Lower leg skin (tissue), 4 donors: ENCODE measurements around the gene SINHCAF. TPM values are rescaled to one million over a fixed set of nuclear protein-coding genes. Genes with fewer than 3 reads are reported as not detected.

Source experiments
- DNase-seq, 2 donors: peaks; one replicate each; pipeline ENCODE4 v3.0.0-alpha.2; 2019; ENCODE audit warnings: low spot score in 2 of 2
- H3K4me3 ChIP-seq: fragments of 200-600 bp; sonication (generic); 2 replicates; pipeline ENCODE4 v1.5.1; 2017; ENCODE audit warnings: mild to moderate bottlenecking, low read depth; ENCODE audit not compliant: poor library complexity, severe bottlenecking
- POLR2A ChIP-seq, 2 donors: fragments of 450-650 bp; IDR thresholded peaks; one replicate each; pipeline ENCODE4 v1.6.1; 2016 to 2017; ENCODE audit warnings: antibody characterized with exemption in 2 of 2, mild to moderate bottlenecking in 1 of 2, moderate library complexity in 1 of 2
- WGBS, 2 donors: methylation state at CpG; one replicate each; pipeline ENCODE4 v1.1.5; 2018; 5-methylcytosine and 5-hydroxymethylcytosine counted together
- intact Hi-C: fragments of 100-400 bp; cut with DNase I; formaldehyde crosslinking; loops from one replicate; pipeline ENCODE4 v1.15.0; 2023; ENCODE audit warnings: low total_unique reads
- total RNA-seq, 4 donors: library from RNA; depleted of rRNA; stranded (reverse); fragments of >200 nt; gene quantifications; one replicate each; pipeline ENCODE4 v1.1.0, GENCODE V29; 2016
- TF ChIP-seq, protein P1 (sequence below), 3 donors: fragments of 450-650 bp; IDR thresholded peaks; one replicate each; pipeline ENCODE4 v1.5.1; 2016; ENCODE audit warnings: antibody characterized with exemption in 3 of 3, mild to moderate bottlenecking in 3 of 3, moderate library complexity in 2 of 3

The SINHCAF gene
- total RNA-seq, 4 donors from 2014 or later = 56.9 to 144 (median 96.5) TPM

DNA sequence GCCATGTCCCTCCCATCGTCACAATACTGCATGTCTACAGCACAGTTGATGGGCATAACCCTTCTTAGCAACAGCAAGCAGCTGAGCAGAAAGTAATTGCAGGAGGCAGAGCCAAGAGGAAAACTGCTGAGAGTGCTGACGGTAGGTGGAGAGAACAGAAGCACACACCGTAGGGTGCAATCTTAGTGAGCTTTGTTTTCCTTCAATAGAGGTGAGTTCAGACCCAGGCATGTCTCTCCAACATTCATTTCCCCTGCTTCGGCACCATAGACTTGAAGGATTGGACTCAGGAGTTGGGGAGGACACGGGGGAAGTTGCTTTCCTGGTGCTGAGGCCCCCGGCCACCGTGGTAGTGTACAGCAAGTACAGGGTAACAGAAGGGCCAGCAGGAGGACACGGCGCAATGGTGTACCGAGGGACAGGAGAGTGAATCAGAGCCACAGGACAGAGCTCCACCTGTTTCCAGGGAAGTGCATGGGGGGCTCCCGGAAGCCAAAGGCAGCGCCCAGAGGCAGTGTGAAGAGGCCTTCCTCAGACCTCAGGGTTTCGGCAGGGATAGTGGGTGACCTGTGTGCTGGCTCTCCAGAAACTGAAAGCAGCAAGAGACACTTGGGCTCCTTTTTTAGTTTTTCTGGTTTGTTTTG, 36.3 kb upstream of the SINHCAF start:
- intact Hi-C loops = no loop called here
- DNase-seq = no peak
- 31 to 33% methylated on average over 13 of the region's 13 CpGs for WGBS, 2 donors
- no peak overlapping the region for H3K4me3 ChIP-seq
- no peak for TF ChIP-seq POLR2A (IDR thresholded peaks at IDR 0.05)
- TF ChIP-seq, protein P1, sequence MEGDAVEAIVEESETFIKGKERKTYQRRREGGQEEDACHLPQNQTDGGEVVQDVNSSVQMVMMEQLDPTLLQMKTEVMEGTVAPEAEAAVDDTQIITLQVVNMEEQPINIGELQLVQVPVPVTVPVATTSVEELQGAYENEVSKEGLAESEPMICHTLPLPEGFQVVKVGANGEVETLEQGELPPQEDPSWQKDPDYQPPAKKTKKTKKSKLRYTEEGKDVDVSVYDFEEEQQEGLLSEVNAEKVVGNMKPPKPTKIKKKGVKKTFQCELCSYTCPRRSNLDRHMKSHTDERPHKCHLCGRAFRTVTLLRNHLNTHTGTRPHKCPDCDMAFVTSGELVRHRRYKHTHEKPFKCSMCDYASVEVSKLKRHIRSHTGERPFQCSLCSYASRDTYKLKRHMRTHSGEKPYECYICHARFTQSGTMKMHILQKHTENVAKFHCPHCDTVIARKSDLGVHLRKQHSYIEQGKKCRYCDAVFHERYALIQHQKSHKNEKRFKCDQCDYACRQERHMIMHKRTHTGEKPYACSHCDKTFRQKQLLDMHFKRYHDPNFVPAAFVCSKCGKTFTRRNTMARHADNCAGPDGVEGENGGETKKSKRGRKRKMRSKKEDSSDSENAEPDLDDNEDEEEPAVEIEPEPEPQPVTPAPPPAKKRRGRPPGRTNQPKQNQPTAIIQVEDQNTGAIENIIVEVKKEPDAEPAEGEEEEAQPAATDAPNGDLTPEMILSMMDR (IDR thresholded peaks at IDR 0.05) = no peak

DNA sequence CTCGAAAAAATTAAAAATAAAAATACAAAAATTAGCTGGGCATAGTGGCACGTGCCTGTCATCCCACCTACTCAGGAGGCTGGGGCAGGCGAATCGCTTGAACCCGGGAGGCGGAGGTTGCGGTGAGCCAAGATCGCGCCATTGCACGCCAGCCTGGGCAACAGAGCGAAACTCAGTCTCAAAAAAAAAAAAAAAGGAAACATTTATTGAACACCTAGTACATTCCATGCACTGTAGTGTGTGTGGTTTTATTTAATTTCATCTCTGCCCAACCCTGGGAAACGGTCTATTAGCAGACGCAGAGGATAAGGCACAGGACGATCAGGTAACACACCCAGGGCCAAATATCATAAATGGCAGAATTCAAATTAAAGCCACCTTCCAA, 35.8 kb upstream of the SINHCAF start:
- intact Hi-C loops = no loop called here

GRCh38 chr12:31355747-31356107, 29.8 kb upstream of the SINHCAF start:
- WGBS, 2 donors = 81 to 85% methylated on average over 4 of the region's 4 CpGs
- no peak for DNase-seq
- TF ChIP-seq, protein P1 (IDR thresholded peaks at IDR 0.05) = no peak
- TF ChIP-seq POLR2A (IDR thresholded peaks at IDR 0.05) = no peak
- intact Hi-C loops = no loop called here
- H3K4me3 ChIP-seq = no peak overlapping the region

More for the DNA sequence above, 35.8 kb upstream of the SINHCAF start:
- 87 to 88% methylated on average over 14 of the region's 14 CpGs for WGBS, 2 donors
- DNase-seq = no peak
- no peak for TF ChIP-seq POLR2A (IDR thresholded peaks at IDR 0.05)
- TF ChIP-seq, protein P1 (IDR thresholded peaks at IDR 0.05) = no peak
- H3K4me3 ChIP-seq = no peak overlapping the region

DNA sequence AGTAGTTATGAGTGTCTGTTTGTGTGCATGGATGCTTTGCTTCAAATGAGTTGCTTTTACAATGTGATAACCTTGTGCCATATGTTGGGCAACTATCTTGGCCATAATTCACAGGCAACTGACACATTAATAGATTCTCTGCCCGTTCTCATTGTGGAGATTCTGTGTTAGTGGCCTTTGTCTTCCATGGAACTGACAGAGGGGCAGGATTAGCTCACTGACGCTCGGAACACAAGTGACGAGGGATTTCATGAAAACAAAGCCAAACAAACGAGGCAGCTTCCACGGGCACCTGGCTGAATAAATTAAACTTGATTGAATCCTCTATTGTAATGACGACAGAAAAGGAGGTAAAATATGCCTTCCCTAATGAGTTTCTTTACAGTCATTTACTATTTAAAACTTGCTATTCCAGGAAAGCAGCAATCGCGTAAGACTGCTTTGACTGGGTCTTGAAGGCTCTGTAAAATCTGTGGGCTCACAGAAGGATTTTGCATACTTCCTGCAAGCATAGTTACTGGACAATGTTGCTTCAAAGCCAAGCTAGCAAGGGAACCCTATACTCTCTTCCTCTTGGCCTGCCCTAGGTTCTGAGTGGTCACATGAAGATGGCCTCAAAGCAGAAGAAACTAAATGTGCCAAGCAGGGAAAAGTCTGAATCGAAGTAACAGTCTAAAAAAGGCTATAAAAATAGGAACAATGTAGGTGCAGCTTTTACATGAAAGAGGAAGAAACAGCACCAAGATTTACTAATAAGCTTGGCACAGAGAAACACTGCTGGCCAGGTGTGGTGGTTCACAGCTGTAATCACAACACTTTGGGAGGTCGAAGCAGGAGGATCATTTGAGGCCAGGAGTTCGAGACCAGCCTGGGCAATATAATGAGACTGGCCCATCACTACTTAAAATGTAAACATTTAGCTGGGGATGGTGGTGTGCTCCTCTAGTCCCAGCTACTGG, 28.1 kb upstream of the SINHCAF start:
- no peak for DNase-seq
- intact Hi-C loops = no loop called here
- H3K4me3 ChIP-seq = no peak overlapping the region
- TF ChIP-seq POLR2A (IDR thresholded peaks at IDR 0.05) = no peak
- TF ChIP-seq, protein P1 (IDR thresholded peaks at IDR 0.05) = no peak
- 48 to 50% methylated on average over 12 of the region's 12 CpGs for WGBS, 2 donors

DNA sequence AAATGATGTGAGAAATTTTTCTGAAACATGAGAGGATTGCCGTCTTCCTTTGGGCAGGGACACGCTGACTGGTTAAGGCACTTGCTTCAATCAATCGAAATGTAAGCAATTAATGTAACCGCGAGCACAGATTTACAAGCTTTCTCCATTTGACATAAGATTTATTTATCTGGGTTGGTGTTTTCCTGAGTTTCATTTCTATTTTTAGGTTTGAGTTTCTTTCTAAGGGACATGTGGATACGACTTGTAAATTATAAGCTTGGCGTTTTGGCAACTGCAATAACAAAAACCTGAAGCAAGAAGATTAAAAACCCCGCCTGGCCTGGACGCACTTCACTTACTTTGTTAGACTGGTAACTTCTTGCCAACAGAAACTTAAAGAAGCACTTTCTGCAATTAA, 20.3 kb upstream of the SINHCAF start:
- DNase-seq = no peak
- WGBS, 2 donors = 28 to 39% methylated on average over 9 of the region's 9 CpGs
- intact Hi-C loops = no loop called here
- no peak overlapping the region for H3K4me3 ChIP-seq
- TF ChIP-seq POLR2A (IDR thresholded peaks at IDR 0.05) = no peak

DNA sequence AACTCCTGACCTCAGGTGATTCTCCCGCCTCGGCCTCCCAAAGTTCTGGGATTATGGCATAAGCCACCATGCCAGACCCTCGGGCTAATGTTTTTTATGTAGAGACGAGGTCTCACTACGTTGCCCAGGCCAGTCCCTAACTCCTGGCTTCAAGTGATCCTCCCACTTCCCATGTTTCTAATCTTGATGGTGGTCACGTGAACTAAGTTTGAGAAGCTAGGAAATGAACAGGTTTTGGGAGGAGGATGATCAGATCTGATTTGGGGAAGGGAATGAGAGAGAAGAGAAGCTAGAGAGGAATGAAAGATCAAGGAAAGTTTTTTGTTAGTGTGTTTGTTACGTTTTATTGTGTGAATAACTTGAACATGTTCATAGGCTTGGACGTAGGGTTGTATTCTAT, 17.2 kb upstream of the SINHCAF start:
- TF ChIP-seq POLR2A (IDR thresholded peaks at IDR 0.05) = no peak
- TF ChIP-seq, protein P1 (IDR thresholded peaks at IDR 0.05) = no peak
- WGBS, 2 donors = 82 to 88% methylated on average over 8 of the region's 8 CpGs
- no peak overlapping the region for H3K4me3 ChIP-seq
- DNase-seq = no peak
- intact Hi-C loops = no loop called here
